ENCODE data around the gene OR9Q1.

Gene OR9Q1

GRCh38 chr11:58142761-58143160 lies 119.1 kb downstream of the OR9Q1 start:
- H3K9me3 ChIP-seq (replicated peaks in 1 of 11) = no peaks in the 10 kb centered on the region
- no peaks in the 10 kb centered on the region for H3K36me3 ChIP-seq
- no peak for TF ChIP-seq Cebpa-rat (IDR thresholded peaks at IDR 0.05)
- H3K4me3 ChIP-seq = no peak overlapping the region
- no peaks in the 10 kb centered on the region for H3K27me3 ChIP-seq
- no peak overlapping the region for H3K4me2 ChIP-seq
- no peaks in the 10 kb centered on the region for H4K20me1 ChIP-seq
- no peak overlapping the region for H3K9ac ChIP-seq
- no peak overlapping the region for H3K27ac ChIP-seq
- no peaks in the 10 kb centered on the region for H3K4me1 ChIP-seq

GRCh38 chr11:58152781-58153180 lies 129.1 kb downstream of the OR9Q1 start:
- Histone ChIP-seq H3K4me2 (no peak overlapping the region), H4K20me1 (no peaks in the 10 kb centered on the region), H3K9ac (no peak overlapping the region), H3K36me3 (no peaks in the 10 kb centered on the region), H3K4me3 (no peak overlapping the region), H3K27me3 (no peaks in the 10 kb centered on the region), H3K4me1 (peaks cover 5 to 20% (median 9%) of the 10 kb centered on the region in 10 experiments; a peak in 19 of 20 replicates), H3K9me3 (replicated peaks in 1 of 11) (no peaks in the 10 kb centered on the region; a peak in 1 of 22 replicates), H3K27ac (no peak overlapping the region)
- no peak for TF ChIP-seq Cebpa-rat (IDR thresholded peaks at IDR 0.05)

- H3K36me3 ChIP-seq = no peaks in the 10 kb centered on the region
- no peak for TF ChIP-seq Cebpa-rat (IDR thresholded peaks at IDR 0.05)
- no peak overlapping the region for H3K27ac ChIP-seq
- no peaks in the 10 kb centered on the region for H3K9me3 ChIP-seq (replicated peaks in 1 of 11)
- no peak overlapping the region for H3K9ac ChIP-seq
- H3K27me3 ChIP-seq = no peaks in the 10 kb centered on the region
- H3K4me1 ChIP-seq = peaks cover 0 to 2% (median 0%) of the 10 kb centered on the region in 10 experiments; a peak in 1 of 20 replicates
- no peak overlapping the region for H3K4me2 ChIP-seq
- no peaks in the 10 kb centered on the region for H4K20me1 ChIP-seq
- no peak overlapping the region for H3K4me3 ChIP-seq
These were observed 140.7 kb downstream of the OR9Q1 start for GRCh38 chr11:58164389-58164788.

GRCh38 chr11:58164990-58165389 lies 141.3 kb downstream of the OR9Q1 start:
- no peak for TF ChIP-seq Cebpa-rat (IDR thresholded peaks at IDR 0.05)
- no peaks in the 10 kb centered on the region for H3K27me3 ChIP-seq
- no peak overlapping the region for H3K9ac ChIP-seq
- no peak overlapping the region for H3K27ac ChIP-seq
- no peaks in the 10 kb centered on the region for H3K4me1 ChIP-seq
- no peaks in the 10 kb centered on the region for H4K20me1 ChIP-seq
- no peak overlapping the region for H3K4me2 ChIP-seq
- no peaks in the 10 kb centered on the region for H3K9me3 ChIP-seq (replicated peaks in 1 of 11)
- no peaks in the 10 kb centered on the region for H3K36me3 ChIP-seq
- H3K4me3 ChIP-seq = no peak overlapping the region

GRCh38 chr11:58165504-58166106 lies 141.9 kb downstream of the OR9Q1 start:
- no peaks in the 10 kb centered on the region for H3K27me3 ChIP-seq
- H3K9ac ChIP-seq = no peak overlapping the region
- H3K27ac ChIP-seq = no peak overlapping the region
- H3K4me2 ChIP-seq = no peak overlapping the region
- peaks cover 0 to 4% (median 0%) of the 10 kb centered on the region in 11 experiments; a peak in 1 of 22 replicates for H3K9me3 ChIP-seq (replicated peaks in 1 of 11)
- H3K36me3 ChIP-seq = no peaks in the 10 kb centered on the region
- H3K4me3 ChIP-seq = no peak overlapping the region
- H4K20me1 ChIP-seq = no peaks in the 10 kb centered on the region
- H3K4me1 ChIP-seq = no peaks in the 10 kb centered on the region
- no peak for TF ChIP-seq Cebpa-rat (IDR thresholded peaks at IDR 0.05)

GRCh38 chr11:58177409-58178054 lies 153.9 kb downstream of the OR9Q1 start:
- no peak for TF ChIP-seq Cebpa-rat (IDR thresholded peaks at IDR 0.05)
- H3K27ac ChIP-seq = no peak overlapping the region

GRCh38 chr11:58178444-58178843 lies 154.8 kb downstream of the OR9Q1 start:
- Histone ChIP-seq H3K4me1 (no peaks in the 10 kb centered on the region), H3K4me3 (no peak overlapping the region), H4K20me1 (no peaks in the 10 kb centered on the region), H3K9me3 (replicated peaks in 1 of 11) (no peaks in the 10 kb centered on the region; a peak in 1 of 22 replicates), H3K27ac (no peak overlapping the region), H3K27me3 (no peaks in the 10 kb centered on the region), H3K4me2 (no peak overlapping the region), H3K9ac (no peak overlapping the region), H3K36me3 (no peaks in the 10 kb centered on the region)
- TF ChIP-seq Cebpa-rat (IDR thresholded peaks at IDR 0.05) = no peak

More at GRCh38 chr11:58177409-58178054, 153.9 kb downstream of the OR9Q1 start:
- H3K4me1 ChIP-seq = no peaks in the 10 kb centered on the region
- H3K4me3 ChIP-seq = no peak overlapping the region
- H3K27me3 ChIP-seq = no peaks in the 10 kb centered on the region
- no peaks in the 10 kb centered on the region for H4K20me1 ChIP-seq
- H3K9me3 ChIP-seq (replicated peaks in 1 of 11) = no peaks in the 10 kb centered on the region; a peak in 1 of 22 replicates
- H3K4me2 ChIP-seq = no peak overlapping the region
- H3K36me3 ChIP-seq = no peaks in the 10 kb centered on the region
- H3K9ac ChIP-seq = no peak overlapping the region

GRCh38 chr11:58179648-58180047 lies 156.0 kb downstream of the OR9Q1 start:
- H3K4me2 ChIP-seq = no peak overlapping the region
- H3K27ac ChIP-seq = no peak overlapping the region
- no peaks in the 10 kb centered on the region for H3K4me1 ChIP-seq
- H3K9me3 ChIP-seq (replicated peaks in 1 of 11) = no peaks in the 10 kb centered on the region
- no peaks in the 10 kb centered on the region for H4K20me1 ChIP-seq
- no peak overlapping the region for H3K4me3 ChIP-seq
- TF ChIP-seq Cebpa-rat (IDR thresholded peaks at IDR 0.05) = no peak
- H3K9ac ChIP-seq = no peak overlapping the region
- H3K27me3 ChIP-seq = no peaks in the 10 kb centered on the region
- H3K36me3 ChIP-seq = no peaks in the 10 kb centered on the region

- Histone ChIP-seq H3K4me3 (no peak overlapping the region), H3K27me3 (no peaks in the 10 kb centered on the region), H3K9ac (no peak overlapping the region), H3K36me3 (no peaks in the 10 kb centered on the region), H3K9me3 (replicated peaks in 1 of 11) (no peaks in the 10 kb centered on the region), H3K27ac (no peak overlapping the region), H4K20me1 (no peaks in the 10 kb centered on the region), H3K4me2 (no peak overlapping the region), H3K4me1 (no peaks in the 10 kb centered on the region)
- TF ChIP-seq Cebpa-rat (IDR thresholded peaks at IDR 0.05) = no peak
These were observed 163.3 kb downstream of the OR9Q1 start for GRCh38 chr11:58186938-58187337.

GRCh38 chr11:58188770-58189169 lies 165.1 kb downstream of the OR9Q1 start, which contains the start of gene OR9Q2:
Gene OR9Q2 (plus strand): TSS chr11:58189070. CDS start chr11:58190491, 1,421 bp downstream.
- TF ChIP-seq Cebpa-rat (IDR thresholded peaks at IDR 0.05) = no peak
- Histone ChIP-seq H3K27me3 (no peaks in the 10 kb centered on the region), H3K9me3 (replicated peaks in 1 of 11) (no peaks in the 10 kb centered on the region), H3K4me1 (no peaks in the 10 kb centered on the region), H3K4me2 (no peak within 1 kb of the TSS), H3K36me3 (no peaks in the 10 kb centered on the region), H3K9ac (no peak within 1 kb of the TSS), H3K27ac (no peak within 1 kb of the TSS), H3K4me3 (no peak within 1 kb of the TSS), H4K20me1 (no peaks in the 10 kb centered on the region)
